Gastrocnemius medialis (tissue), 4 donors: ENCODE measurements around the gene LMTK3.

Experiments
- POLR2A ChIP-seq, 2 donors: fragments of 450-650 bp; IDR thresholded peaks; one replicate each; pipeline ENCODE4 v1.6.1; 2017; ENCODE audit warnings: antibody characterized with exemption in 2 of 2, mild to moderate bottlenecking in 2 of 2, moderate library complexity in 2 of 2
- TF ChIP-seq, protein P1 (sequence below), 5 experiments: fragments of 450-650 bp in 3 of 5; fragments of 200-600 bp in 2 of 5; sonication (generic) in 2 of 5; IDR thresholded peaks in 4 of 5; conservative IDR thresholded peaks in 1 of 5; 1 replicate in 4 of 5; 2 replicates in 1 of 5; pipeline ENCODE4 v1.5.1; 2016 to 2019; ENCODE audit warnings: antibody characterized with exemption in 5 of 5, mild to moderate bottlenecking in 3 of 5, moderate library complexity in 3 of 5

DNA sequence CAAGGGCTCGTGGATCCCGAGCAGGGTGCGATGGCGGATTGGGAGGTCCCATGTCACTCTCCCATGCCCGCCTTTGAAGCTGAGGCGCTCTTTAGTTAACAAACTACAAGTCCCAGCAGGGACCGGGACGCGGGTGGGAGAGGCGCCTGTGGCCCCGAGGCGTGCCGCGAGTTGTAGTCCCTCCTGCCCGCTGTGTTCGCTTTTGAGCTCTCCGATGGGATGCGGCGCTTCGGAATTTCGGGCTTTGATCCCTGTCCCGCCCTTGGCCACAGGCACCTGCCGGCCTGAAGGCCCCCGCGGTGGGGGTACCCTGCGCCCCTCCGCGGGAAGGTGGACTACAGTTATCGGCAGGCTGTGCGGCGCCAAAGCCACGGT lies 31.5 kb downstream of the LMTK3 start:
- TF ChIP-seq, protein P1, sequence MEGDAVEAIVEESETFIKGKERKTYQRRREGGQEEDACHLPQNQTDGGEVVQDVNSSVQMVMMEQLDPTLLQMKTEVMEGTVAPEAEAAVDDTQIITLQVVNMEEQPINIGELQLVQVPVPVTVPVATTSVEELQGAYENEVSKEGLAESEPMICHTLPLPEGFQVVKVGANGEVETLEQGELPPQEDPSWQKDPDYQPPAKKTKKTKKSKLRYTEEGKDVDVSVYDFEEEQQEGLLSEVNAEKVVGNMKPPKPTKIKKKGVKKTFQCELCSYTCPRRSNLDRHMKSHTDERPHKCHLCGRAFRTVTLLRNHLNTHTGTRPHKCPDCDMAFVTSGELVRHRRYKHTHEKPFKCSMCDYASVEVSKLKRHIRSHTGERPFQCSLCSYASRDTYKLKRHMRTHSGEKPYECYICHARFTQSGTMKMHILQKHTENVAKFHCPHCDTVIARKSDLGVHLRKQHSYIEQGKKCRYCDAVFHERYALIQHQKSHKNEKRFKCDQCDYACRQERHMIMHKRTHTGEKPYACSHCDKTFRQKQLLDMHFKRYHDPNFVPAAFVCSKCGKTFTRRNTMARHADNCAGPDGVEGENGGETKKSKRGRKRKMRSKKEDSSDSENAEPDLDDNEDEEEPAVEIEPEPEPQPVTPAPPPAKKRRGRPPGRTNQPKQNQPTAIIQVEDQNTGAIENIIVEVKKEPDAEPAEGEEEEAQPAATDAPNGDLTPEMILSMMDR (IDR thresholded peaks at IDR 0.05 in 4 of 5, conservative IDR thresholded peaks at IDR 0.05 in 1 of 5): no peak
- no peak for TF ChIP-seq POLR2A (IDR thresholded peaks at IDR 0.05)
